SK-N-SH (cell line): ENCODE measurements around the gene CD302. TPM values are rescaled to one million over a fixed set of nuclear protein-coding genes. Genes with fewer than 3 reads are reported as not detected.

Source experiments
- CTCF ChIA-PET: fragments of 300-600, 350-600 bp; formaldehyde crosslinking; extraction: SDS; loops from one replicate; lab custom pipeline; 2021; lab: Yijun Ruan, JAX
- POLR2A ChIA-PET: fragments of 350-600 bp; sonication (Branson Sonifier 250); formaldehyde crosslinking; extraction: SDS; loops from one replicate; lab custom pipeline; 2020; ENCODE audit warnings: antibody characterized with exemption, inconsistent platforms; lab: Yijun Ruan, JAX
- DNase-seq: peaks from one replicate; pipeline ENCODE4 v3.0.0; 2012
- H2AFZ ChIP-seq: fragments of 200-600 bp; sonication (generic); 2 replicates; pipeline ENCODE4 v1.8.1; 2016; ENCODE audit warnings: antibody characterized with exemption, mild to moderate bottlenecking, low read depth
- H3F3A ChIP-seq: fragments of 200-600 bp; sonication (generic); replicated peaks from 2 replicates; pipeline ENCODE3; 2016; ENCODE audit warnings: antibody characterized with exemption, mild to moderate bottlenecking; ENCODE audit not compliant: insufficient read depth
- H3K27ac ChIP-seq, 2 experiments: fragments of 200-500 bp in 1 of 2; fragments of 200-600 bp in 1 of 2; sonication (Bioruptor generic) in 1 of 2; sonication (generic), shearing (Covaris generic) in 1 of 2; 2 replicates each; pipeline versions ENCODE4 v1.5.1 to v1.6.1; 2014 to 2016; ENCODE audit warnings: low read depth in 2 of 2, inconsistent platforms in 1 of 2, low read length in 1 of 2, mild to moderate bottlenecking in 1 of 2, mixed read lengths in 1 of 2
- H3K27me3 ChIP-seq: fragments of 200-600 bp; sonication (generic), shearing (Covaris generic); 2 replicates; pipeline ENCODE4 v1.6.1; 2016; ENCODE audit warnings: mixed run types; ENCODE audit not compliant: insufficient read depth
- H3K36me3 ChIP-seq, 2 experiments: fragments of 200-500 bp in 1 of 2; fragments of 200-600 bp in 1 of 2; sonication (Bioruptor generic) in 1 of 2; sonication (generic) in 1 of 2; replicated peaks in 1 of 2; 2 replicates each; pipeline versions ENCODE3 to v1.5.1; 2014 to 2016; ENCODE audit warnings: low read length in 1 of 2, mild to moderate bottlenecking in 1 of 2; ENCODE audit not compliant: insufficient read depth in 2 of 2, control insufficient read depth in 1 of 2
- H3K4me1 ChIP-seq, 2 experiments: fragments of 200-500 bp in 1 of 2; fragments of 200-600 bp in 1 of 2; sonication (Bioruptor generic) in 1 of 2; sonication (generic), shearing (Covaris generic) in 1 of 2; 2 replicates each; pipeline versions ENCODE4 v1.5.1 to v1.6.1; 2014 to 2016; ENCODE audit warnings: low read depth in 1 of 2, low read length in 1 of 2, mixed run types in 1 of 2; ENCODE audit not compliant: insufficient read depth in 2 of 2, control insufficient read depth in 1 of 2
- H3K4me2 ChIP-seq: fragments of 200-600 bp; sonication (generic), shearing (Covaris generic); 2 replicates; pipeline ENCODE4 v1.6.1; 2017; ENCODE audit warnings: mixed run types
- H3K4me3 ChIP-seq, 2 experiments: fragments of 200-500 bp in 1 of 2; fragments of 200-600 bp in 1 of 2; sonication (Bioruptor generic) in 1 of 2; sonication (generic), shearing (Covaris generic) in 1 of 2; 2 replicates each; pipeline versions ENCODE4 v1.5.1 to v1.8.1; 2014 to 2016; ENCODE audit warnings: low read depth in 2 of 2, inconsistent platforms in 1 of 2, low read length in 1 of 2, mild to moderate bottlenecking in 1 of 2, mixed read lengths in 1 of 2, moderate library complexity in 1 of 2
- H3K79me2 ChIP-seq: fragments of 200-600 bp; sonication (generic); 2 replicates; pipeline ENCODE4 v1.8.1; 2017; ENCODE audit warnings: mild to moderate bottlenecking; ENCODE audit not compliant: insufficient read depth
- H3K9ac ChIP-seq: fragments of 200-600 bp; sonication (generic); 2 replicates; pipeline ENCODE4 v1.6.1; 2017; ENCODE audit warnings: mixed run types
- H3K9me2 ChIP-seq: fragments of 200-600 bp; sonication (generic); 2 replicates; pipeline ENCODE4 v1.6.1; 2017; ENCODE audit warnings: mixed run types
- H3K9me3 ChIP-seq: fragments of 200-600 bp; sonication (generic); 2 replicates; pipeline ENCODE4 v1.6.1; 2017; ENCODE audit warnings: mixed run types, mild to moderate bottlenecking, moderate library complexity
- H4K20me1 ChIP-seq: fragments of 200-600 bp; sonication (generic); 2 replicates; pipeline ENCODE4 v1.6.1; 2017; ENCODE audit warnings: mild to moderate bottlenecking, mixed run types; ENCODE audit not compliant: insufficient read depth
- ELF1 ChIP-seq: IDR thresholded peaks from 2 replicates; pipeline ENCODE4 v1.4.0; 2012
- EP300 ChIP-seq, 2 experiments: IDR thresholded peaks; 2 replicates each; pipeline versions ENCODE4 v1.4.0 to v1.6.1; 2012; ENCODE audit warnings: borderline replicate concordance in 1 of 2, low read depth in 1 of 2, low read length in 1 of 2
- EZH2phosphoT487 ChIP-seq: fragments of 200-600 bp; sonication (generic); IDR thresholded peaks from 2 replicates; pipeline ENCODE4 v1.6.1; 2017; ENCODE audit warnings: low read depth, mixed run types, mild to moderate bottlenecking, antibody characterized with exemption, moderate library complexity, borderline replicate concordance
- FOSL2 ChIP-seq: IDR thresholded peaks from 2 replicates; pipeline ENCODE4 v1.4.0; 2012; ENCODE audit warnings: low read depth, mild to moderate bottlenecking, moderate library complexity, borderline replicate concordance
- FOXM1 ChIP-seq: IDR thresholded peaks from 2 replicates; pipeline ENCODE4 v1.4.0; 2012; ENCODE audit warnings: low read depth, mild to moderate bottlenecking
- GABPA ChIP-seq: IDR thresholded peaks from 2 replicates; pipeline ENCODE4 v1.4.0; 2012; ENCODE audit warnings: low read depth, mild to moderate bottlenecking
- MXI1 ChIP-seq: IDR thresholded peaks from 2 replicates; pipeline ENCODE4 v1.6.1; 2012; ENCODE audit warnings: mild to moderate bottlenecking, low read depth, low read length, improper control_type of control experiment
- NFIC ChIP-seq: IDR thresholded peaks from 2 replicates; pipeline ENCODE4 v1.4.0; 2012; ENCODE audit warnings: borderline replicate concordance
- NRF1 ChIP-seq: IDR thresholded peaks from 2 replicates; pipeline ENCODE4 v1.6.1; 2012; ENCODE audit warnings: low read depth, mild to moderate bottlenecking, low read length
- POLR2AphosphoS5 ChIP-seq: IDR thresholded peaks from 2 replicates; pipeline ENCODE4 v1.6.1; 2012; ENCODE audit warnings: low read depth, low read length
- RCOR1 ChIP-seq: fragments of 150-350 bp; IDR thresholded peaks from 2 replicates; pipeline ENCODE4 v1.6.1; 2017; ENCODE audit warnings: antibody characterized with exemption, low read length
- RFX5 ChIP-seq: IDR thresholded peaks from 2 replicates; pipeline ENCODE4 v1.6.1; 2012; ENCODE audit warnings: mild to moderate bottlenecking, improper control_type of control experiment, low read length
- RXRA ChIP-seq: IDR thresholded peaks from 2 replicates; pipeline ENCODE4 v1.4.0; 2012; ENCODE audit warnings: low read depth, mild to moderate bottlenecking, borderline replicate concordance
- SIN3A ChIP-seq: IDR thresholded peaks from 2 replicates; pipeline ENCODE4 v1.6.1; 2012; ENCODE audit warnings: low read depth, mild to moderate bottlenecking, low read length, moderate library complexity, borderline replicate concordance
- SMC3 ChIP-seq: IDR thresholded peaks from 2 replicates; pipeline ENCODE4 v1.6.1; 2012; ENCODE audit warnings: low read depth, low read length, improper control_type of control experiment
- TCF12 ChIP-seq: IDR thresholded peaks from 2 replicates; pipeline ENCODE4 v1.4.0; 2012
- TEAD4 ChIP-seq: IDR thresholded peaks from 2 replicates; pipeline ENCODE4 v1.4.0; 2012; ENCODE audit warnings: mild to moderate bottlenecking, borderline replicate concordance; ENCODE audit not compliant: insufficient read depth
- USF1 ChIP-seq: IDR thresholded peaks from 2 replicates; pipeline ENCODE4 v1.4.0; 2012; ENCODE audit warnings: low read depth, borderline replicate concordance
- YY1 ChIP-seq: IDR thresholded peaks from 2 replicates; pipeline ENCODE4 v1.4.0; 2012; ENCODE audit warnings: low read depth, mild to moderate bottlenecking
- ZBTB33 ChIP-seq: IDR thresholded peaks from 2 replicates; pipeline ENCODE4 v1.4.0; 2012; ENCODE audit warnings: low read depth, borderline replicate concordance
- WGBS: methylation state at CpG from one replicate; pipeline ENCODE4 v1.1.6; 2017; ENCODE audit warnings: low lambda C conversion rate; 5-methylcytosine and 5-hydroxymethylcytosine counted together
- polyA plus RNA-seq, 3 experiments: library from polyadenylated mRNA; depleted of rRNA; stranded (reverse); fragments of >200 nt; gene quantifications; 2 replicates each; pipeline ENCODE4 v1.2.3, GENCODE V29; 2012
- TF ChIP-seq, protein P1 (sequence below): IDR thresholded peaks from 2 replicates; pipeline ENCODE4; 2012
- TF ChIP-seq, protein P2 (sequence below): fragments of 150-350 bp; IDR thresholded peaks from 2 replicates; pipeline ENCODE4 v1.6.1; 2017; ENCODE audit warnings: antibody characterized with exemption, low read length, low read depth, borderline replicate concordance
- TF ChIP-seq, protein P3 (sequence below): IDR thresholded peaks from 2 replicates; pipeline ENCODE4 v1.4.0; 2012; ENCODE audit warnings: low read depth

The CD302 gene
- polyA plus RNA-seq, 1 of the 3 experiments (the other 2 are of a cell fraction), result 4.4 TPM

DNA sequence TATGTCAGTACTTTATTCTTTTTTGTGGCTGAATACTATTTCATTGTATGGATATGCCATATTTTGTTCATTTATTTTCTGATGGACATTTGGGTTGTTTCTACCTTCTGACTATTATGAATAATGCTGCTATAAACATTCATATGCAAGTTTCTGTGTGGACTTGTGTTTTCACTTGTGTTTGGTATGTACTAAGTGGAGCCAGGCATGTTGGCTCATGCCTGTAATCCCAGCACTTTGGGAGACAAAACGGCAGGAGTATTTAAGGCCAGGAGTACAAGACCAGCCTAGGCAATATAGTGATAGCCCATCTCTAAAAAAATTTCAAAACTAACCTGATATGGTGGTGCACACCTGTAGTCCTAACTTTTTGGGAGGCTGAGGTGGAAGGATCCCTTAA is 62.4 kb downstream of the CD302 start:
- Histone ChIP-seq H3K36me3 (peaks cover 72 to 82% of the 10 kb centered on the region in 2 experiments), H3K9me2 (no peaks in the 10 kb centered on the region), H3K9me3 (no peaks in the 10 kb centered on the region; the same call in 1 of the 2 replicates), H3K79me2 (peaks cover 99% of the 10 kb centered on the region), H3K27ac (no peak overlapping the region), H3K4me2 (no peak overlapping the region), H3F3A (peaks cover 12% of the 10 kb centered on the region), H3K4me1 (no peaks in the 10 kb centered on the region), H2AFZ (no peak overlapping the region), H3K4me3 (no peak overlapping the region), H4K20me1 (peaks cover 85% of the 10 kb centered on the region), H3K27me3 (no peaks in the 10 kb centered on the region), H3K9ac (no peak overlapping the region)
- CTCF ChIA-PET, result no interaction called here
- TF ChIP-seq FOXM1, result no peak
- no peak for TF ChIP-seq RCOR1
- no peak for TF ChIP-seq SMC3
- TF ChIP-seq ZBTB33, result no peak
- TF ChIP-seq POLR2AphosphoS5, result no peak
- no peak for TF ChIP-seq TCF12
- no peak for TF ChIP-seq NRF1
- TF ChIP-seq RXRA, result no peak
- no peak for DNase-seq
- WGBS, result 86% methylated on average over 1 of the region's 1 CpG
- POLR2A ChIA-PET, result no interaction called here

DNA sequence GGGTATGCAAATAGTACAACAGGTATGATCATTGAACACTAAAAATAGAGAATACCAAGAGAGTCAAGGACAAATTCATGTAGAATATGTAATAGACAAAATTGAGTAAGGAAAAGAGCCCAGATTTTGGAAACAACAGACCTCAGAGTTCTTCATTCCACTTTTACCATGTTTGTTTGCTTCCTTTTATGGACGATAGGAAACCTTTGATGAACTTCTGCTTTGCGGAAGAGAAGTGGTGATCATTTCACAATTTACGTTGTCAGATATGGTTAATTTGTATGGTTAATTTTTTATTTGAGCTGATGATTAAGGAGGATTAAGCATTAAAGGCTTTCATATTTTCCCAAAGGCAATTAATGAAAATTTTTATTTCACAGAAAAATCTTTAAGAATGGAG is 69.4 kb downstream of the CD302 start:
- no peaks in the 10 kb centered on the region for H3K27me3 ChIP-seq
- DNase-seq, result no peak
- no peaks in the 10 kb centered on the region for H3K4me1 ChIP-seq
- no peaks in the 10 kb centered on the region for H3K9me2 ChIP-seq
- H3K9me3 ChIP-seq, result no peaks in the 10 kb centered on the region
- H3K4me2 ChIP-seq, result no peak overlapping the region
- H3F3A ChIP-seq, result peaks cover 9% of the 10 kb centered on the region
- WGBS, result 68% methylated on average over 3 of the region's 3 CpGs
- H3K9ac ChIP-seq, result no peak overlapping the region
- H3K36me3 ChIP-seq, result peaks cover 52 to 88% of the 10 kb centered on the region in 2 experiments
- ChIA-PET POLR2A (no interaction called here), CTCF (no interaction called here)
- peaks cover 99% of the 10 kb centered on the region for H3K79me2 ChIP-seq
- TF ChIP-seq MXI1 (no peak), POLR2AphosphoS5 (no peak), YY1 (no peak), RXRA (no peak), TCF12 (no peak), ELF1 (no peak), USF1 (no peak), EZH2phosphoT487 (no peak), NFIC (no peak), FOSL2 (no peak), FOXM1 (no peak), TEAD4 (no peak), RCOR1 (no peak), EP300 (IDR thresholded peaks at IDR 0.05; ENCODE audit: borderline replicate concordance in 1 of 2, low read depth in 1 of 2, low read length in 1 of 2) (no peak), RFX5 (no peak), GABPA (no peak), SIN3A (no peak)
- TF ChIP-seq, protein P1, sequence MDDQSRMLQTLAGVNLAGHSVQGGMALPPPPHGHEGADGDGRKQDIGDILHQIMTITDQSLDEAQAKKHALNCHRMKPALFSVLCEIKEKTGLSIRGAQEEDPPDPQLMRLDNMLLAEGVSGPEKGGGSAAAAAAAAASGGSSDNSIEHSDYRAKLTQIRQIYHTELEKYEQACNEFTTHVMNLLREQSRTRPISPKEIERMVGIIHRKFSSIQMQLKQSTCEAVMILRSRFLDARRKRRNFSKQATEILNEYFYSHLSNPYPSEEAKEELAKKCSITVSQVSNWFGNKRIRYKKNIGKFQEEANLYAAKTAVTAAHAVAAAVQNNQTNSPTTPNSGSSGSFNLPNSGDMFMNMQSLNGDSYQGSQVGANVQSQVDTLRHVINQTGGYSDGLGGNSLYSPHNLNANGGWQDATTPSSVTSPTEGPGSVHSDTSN, result no peak
- TF ChIP-seq, protein P2, sequence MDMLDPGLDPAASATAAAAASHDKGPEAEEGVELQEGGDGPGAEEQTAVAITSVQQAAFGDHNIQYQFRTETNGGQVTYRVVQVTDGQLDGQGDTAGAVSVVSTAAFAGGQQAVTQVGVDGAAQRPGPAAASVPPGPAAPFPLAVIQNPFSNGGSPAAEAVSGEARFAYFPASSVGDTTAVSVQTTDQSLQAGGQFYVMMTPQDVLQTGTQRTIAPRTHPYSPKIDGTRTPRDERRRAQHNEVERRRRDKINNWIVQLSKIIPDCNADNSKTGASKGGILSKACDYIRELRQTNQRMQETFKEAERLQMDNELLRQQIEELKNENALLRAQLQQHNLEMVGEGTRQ, result no peak
- TF ChIP-seq, protein P3, sequence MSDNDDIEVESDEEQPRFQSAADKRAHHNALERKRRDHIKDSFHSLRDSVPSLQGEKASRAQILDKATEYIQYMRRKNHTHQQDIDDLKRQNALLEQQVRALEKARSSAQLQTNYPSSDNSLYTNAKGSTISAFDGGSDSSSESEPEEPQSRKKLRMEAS, result no peak
- peaks cover 86% of the 10 kb centered on the region for H4K20me1 ChIP-seq
- H3K27ac ChIP-seq, result no peak overlapping the region
- no peak overlapping the region for H3K4me3 ChIP-seq
- H2AFZ ChIP-seq, result no peak overlapping the region
